ENCODE data around the gene TLL2. TPM values are rescaled to one million over a fixed set of nuclear protein-coding genes. Genes with fewer than 3 reads are reported as not detected.

The TLL2 gene
- total RNA-seq, 1 donor from 2014 or later, result 6.7 TPM

DNA sequence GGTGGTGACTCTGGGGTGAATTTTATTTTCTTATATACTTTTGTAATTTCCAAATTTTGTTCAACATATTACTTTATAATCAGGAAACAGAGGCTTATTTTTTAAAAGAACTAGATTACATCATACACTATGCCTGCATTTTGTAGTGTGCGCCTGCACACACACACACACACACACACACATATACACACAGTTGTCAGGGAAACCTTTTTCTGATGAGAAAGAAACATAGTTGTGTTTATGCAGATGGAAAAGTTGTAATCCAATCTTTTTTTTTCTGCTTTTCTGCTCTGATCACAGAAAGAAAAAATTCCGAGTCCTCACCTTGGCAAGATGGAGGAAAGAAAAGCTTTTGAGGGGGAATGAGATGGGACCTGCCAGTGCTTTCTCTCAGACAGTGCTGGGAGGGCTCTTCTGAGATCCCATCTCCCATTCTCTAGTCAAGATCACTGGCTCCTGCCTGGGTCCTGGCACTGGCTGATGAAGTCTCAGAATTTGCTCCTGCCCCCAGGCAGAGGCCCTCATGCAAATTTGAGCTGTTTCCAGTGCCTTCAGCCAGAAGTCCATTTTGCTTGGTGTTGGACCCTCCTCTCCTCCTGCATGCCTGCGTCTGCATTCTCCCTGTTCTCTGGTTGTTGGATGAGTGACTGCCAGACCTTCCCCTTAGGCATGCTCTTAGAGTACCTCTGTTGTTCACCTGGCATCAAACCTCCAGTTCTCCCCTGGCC is 59.7 kb downstream of the TLL2 start:
- DNase-seq (ENCODE audit: low read depth), result no peak
- TF ChIP-seq, protein P1, sequence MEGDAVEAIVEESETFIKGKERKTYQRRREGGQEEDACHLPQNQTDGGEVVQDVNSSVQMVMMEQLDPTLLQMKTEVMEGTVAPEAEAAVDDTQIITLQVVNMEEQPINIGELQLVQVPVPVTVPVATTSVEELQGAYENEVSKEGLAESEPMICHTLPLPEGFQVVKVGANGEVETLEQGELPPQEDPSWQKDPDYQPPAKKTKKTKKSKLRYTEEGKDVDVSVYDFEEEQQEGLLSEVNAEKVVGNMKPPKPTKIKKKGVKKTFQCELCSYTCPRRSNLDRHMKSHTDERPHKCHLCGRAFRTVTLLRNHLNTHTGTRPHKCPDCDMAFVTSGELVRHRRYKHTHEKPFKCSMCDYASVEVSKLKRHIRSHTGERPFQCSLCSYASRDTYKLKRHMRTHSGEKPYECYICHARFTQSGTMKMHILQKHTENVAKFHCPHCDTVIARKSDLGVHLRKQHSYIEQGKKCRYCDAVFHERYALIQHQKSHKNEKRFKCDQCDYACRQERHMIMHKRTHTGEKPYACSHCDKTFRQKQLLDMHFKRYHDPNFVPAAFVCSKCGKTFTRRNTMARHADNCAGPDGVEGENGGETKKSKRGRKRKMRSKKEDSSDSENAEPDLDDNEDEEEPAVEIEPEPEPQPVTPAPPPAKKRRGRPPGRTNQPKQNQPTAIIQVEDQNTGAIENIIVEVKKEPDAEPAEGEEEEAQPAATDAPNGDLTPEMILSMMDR (conservative IDR thresholded peaks at IDR 0.05; ENCODE audit: low read depth, low read length), result no peak
- no peak overlapping the region for H3K4me3 ChIP-seq (ENCODE audit: low read depth, low read length)

DNA sequence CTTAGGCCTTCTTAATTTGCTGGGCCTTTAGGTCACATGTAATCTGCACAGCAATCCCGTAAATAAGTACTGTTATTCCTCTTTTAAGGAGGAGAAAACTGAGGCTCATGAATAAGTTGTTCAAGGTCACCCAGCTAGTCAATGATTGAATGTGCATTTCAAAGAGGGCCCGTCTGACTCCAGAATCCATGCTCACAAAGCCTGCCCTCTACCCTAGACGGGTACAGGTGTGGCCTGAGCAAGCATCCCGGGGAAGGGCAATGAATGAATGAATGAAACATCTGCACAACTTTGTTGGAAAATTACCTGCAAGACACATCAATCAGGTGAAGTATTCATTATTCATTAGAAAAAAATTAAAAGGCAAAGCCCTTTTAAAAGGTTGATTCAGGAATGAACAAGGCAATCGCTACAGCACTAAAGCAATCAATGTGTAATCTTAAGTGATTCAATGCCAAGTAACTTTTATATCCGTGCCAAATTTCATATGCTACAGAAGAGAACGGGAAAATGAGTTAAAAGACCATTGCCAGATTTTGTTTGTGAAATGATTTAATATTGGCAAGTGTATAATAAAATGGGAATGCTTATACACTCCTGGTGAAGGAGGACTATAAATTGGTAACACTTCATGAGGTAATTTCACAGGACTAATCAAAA is 61.1 kb downstream of the TLL2 start:
- DNase-seq (ENCODE audit: low read depth), result no peak
- TF ChIP-seq, protein P1 (conservative IDR thresholded peaks at IDR 0.05; ENCODE audit: low read depth, low read length), result no peak
- H3K4me3 ChIP-seq (ENCODE audit: low read depth, low read length), result no peak overlapping the region

DNA sequence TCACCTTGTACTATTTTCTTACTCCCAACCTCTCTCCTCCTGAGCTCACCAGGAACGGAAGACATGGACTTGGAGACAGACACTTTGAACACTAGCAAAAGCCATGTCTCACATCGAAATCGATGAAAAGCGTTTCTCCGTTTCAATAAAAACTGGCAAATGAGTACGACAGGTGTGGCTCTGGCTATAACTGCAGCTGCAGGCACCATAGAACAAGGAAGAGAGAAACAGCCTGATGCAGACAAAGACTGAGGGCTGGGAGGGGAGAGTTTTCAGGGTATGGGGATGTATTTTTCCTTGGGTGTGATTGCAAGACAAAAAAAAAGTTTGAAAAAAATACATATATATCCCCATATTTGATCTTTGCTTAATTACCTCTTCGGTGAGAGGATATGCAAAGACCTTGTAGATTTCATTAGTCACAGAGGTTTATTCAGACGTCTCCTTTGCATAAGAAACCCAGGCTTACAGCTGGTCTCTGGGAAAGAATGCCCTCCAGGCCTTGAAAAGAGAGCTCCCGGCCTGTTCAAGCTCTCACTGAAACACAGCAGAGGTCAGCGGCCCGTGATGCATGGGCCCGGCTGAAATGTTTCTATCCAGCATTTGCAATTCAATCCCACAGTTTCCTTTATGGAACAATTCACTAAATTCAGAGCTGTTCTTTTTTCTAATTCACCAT is 63.1 kb downstream of the TLL2 start:
- no peak for DNase-seq (ENCODE audit: low read depth)
- TF ChIP-seq, protein P1 (conservative IDR thresholded peaks at IDR 0.05; ENCODE audit: low read depth, low read length), result no peak
- no peak overlapping the region for H3K4me3 ChIP-seq (ENCODE audit: low read depth, low read length)

DNA sequence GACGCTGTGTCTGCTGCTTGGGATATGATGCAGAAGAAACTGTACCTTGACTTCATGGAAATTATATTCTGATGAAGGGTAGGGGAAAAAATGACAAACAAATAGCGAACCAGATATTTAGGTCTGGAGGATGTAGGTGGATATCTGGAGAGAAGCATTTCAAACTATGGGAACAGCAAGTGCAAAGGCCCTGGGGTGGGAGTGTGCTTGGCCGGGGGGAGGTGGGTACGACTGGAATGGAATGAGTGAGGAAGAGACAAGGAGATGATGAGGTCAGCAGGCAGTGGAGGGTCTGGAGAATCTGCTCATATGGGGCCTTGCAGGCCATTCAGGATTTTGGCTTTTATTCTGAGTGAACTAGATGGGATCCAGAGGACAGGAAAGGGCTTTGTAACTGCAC is 65.2 kb downstream of the TLL2 start:
- TF ChIP-seq, protein P1 (conservative IDR thresholded peaks at IDR 0.05; ENCODE audit: low read depth, low read length), result no peak
- DNase-seq (ENCODE audit: low read depth), result no peak

DNA sequence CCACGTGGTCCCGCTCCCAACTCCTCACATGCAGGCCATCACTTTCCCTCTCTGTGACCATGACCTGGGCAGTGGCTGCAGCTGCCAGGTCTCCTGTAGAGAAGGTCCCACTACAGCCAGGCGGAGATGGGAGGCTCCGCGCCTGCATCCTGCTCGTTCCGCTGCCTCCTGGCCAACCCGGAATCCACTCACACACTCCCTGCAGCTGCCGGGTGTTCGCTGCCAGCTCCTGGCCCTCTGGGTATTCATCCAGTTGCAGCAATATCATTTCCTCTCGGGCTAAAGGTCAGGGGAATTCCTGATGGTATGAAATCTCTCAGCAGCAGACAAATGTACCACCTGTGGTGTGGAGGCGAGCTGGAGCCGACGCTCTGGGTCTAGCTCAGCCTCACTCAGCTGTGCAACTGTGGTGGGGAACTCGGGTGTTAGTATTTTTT is 65.7 kb downstream of the TLL2 start:
- H3K4me3 ChIP-seq (ENCODE audit: low read depth, low read length), result no peak overlapping the region
- TF ChIP-seq, protein P1 (conservative IDR thresholded peaks at IDR 0.05; ENCODE audit: low read depth, low read length), result no peak
- no peak for DNase-seq (ENCODE audit: low read depth)

More for the DNA sequence above, 65.2 kb downstream of the TLL2 start:
- no peak overlapping the region for H3K4me3 ChIP-seq (ENCODE audit: low read depth, low read length)

DNA sequence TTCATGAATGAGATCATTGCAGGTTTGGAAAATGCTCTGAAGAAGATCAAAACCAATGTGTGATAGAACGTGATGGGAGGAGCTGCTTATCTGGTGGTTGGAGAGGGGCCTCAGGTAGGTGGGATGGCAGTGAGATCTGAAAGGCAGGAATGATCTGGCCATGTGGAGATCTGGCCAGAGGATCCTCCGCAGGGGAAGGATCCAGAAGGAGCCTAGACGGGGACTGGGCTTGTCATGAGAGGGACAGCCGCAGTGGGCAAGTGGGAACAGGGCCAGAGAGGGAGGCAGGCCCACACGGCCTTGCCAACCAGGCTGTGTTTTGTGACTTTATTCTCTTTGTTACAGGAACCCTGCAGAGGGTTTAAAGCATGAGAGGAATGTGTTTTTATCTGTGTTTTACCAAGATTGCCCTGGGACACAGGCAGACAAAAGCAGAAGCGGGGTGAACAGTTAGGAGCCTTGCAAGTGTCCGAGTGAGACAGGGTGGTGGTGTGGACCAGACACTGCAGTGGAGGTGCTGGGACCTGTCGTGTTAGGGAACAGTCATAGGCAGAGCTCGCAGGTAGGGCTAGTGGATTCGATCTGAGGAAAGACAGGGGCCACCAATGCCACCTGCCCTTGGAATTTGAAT is 66.6 kb downstream of the TLL2 start:
- H3K4me3 ChIP-seq (ENCODE audit: low read depth, low read length), result no peak overlapping the region
- DNase-seq (ENCODE audit: low read depth), result no peak
- TF ChIP-seq, protein P1 (conservative IDR thresholded peaks at IDR 0.05; ENCODE audit: low read depth, low read length), result no peak
